Stomach (tissue), 9 donors: ENCODE measurements around the gene TUT4. TPM values are rescaled to one million over a fixed set of nuclear protein-coding genes. Genes with fewer than 3 reads are reported as not detected.

ENCODE experiments used
- DNase-seq, 2 donors: peaks; one replicate each; pipeline versions ENCODE4 v3.0.0 to v3.0.0-alpha.2; 2013 to 2019
- H3K27ac ChIP-seq, 5 donors: fragments of 200-600 bp in 4 of 5; sonication (generic) in 4 of 5; one replicate each; pipeline ENCODE4 v1.5.1; 2013 to 2019; ENCODE audit warnings: mild to moderate bottlenecking in 1 of 5, moderate library complexity in 1 of 5
- H3K27me3 ChIP-seq, 3 donors: fragments of 200-600 bp; sonication (generic); one replicate each; pipeline ENCODE4 v1.5.1; 2017 to 2019; ENCODE audit warnings: mixed run types in 1 of 3
- H3K36me3 ChIP-seq, 4 donors: fragments of 200-600 bp; sonication (generic); 1 replicate in 3 of 4; 2 replicates in 1 of 4; pipeline ENCODE4 v1.5.1; 2016 to 2019
- H3K4me1 ChIP-seq, 4 donors: fragments of 200-600 bp; sonication (generic); one replicate each; pipeline ENCODE4 v1.5.1; 2016 to 2019
- H3K4me3 ChIP-seq, 4 donors: fragments of 200-600 bp; sonication (generic) in 3 of 4; one replicate each; pipeline ENCODE4 v1.5.1; 2016 to 2019; ENCODE audit warnings: mild to moderate bottlenecking in 1 of 4
- H3K9me3 ChIP-seq, 4 donors: fragments of 200-600 bp; sonication (generic); one replicate each; pipeline ENCODE4 v1.5.1; 2016 to 2019
- CTCF ChIP-seq, 7 experiments: fragments of 450-650 bp in 4 of 7; fragments of 200-600 bp in 3 of 7; sonication (generic) in 3 of 7; IDR thresholded peaks; one replicate each; pipeline ENCODE4 v1.5.1; 2016 to 2019; ENCODE audit warnings: antibody characterized with exemption in 7 of 7, control low read depth in 2 of 7, mild to moderate bottlenecking in 1 of 7
- EP300 ChIP-seq: sonication (generic); formaldehyde crosslinking; IDR thresholded peaks from one replicate; pipeline ENCODE4 v1.6.1; 2017; ENCODE audit warnings: antibody characterized with exemption
- POLR2A ChIP-seq, 4 donors: fragments of 450-650 bp; IDR thresholded peaks; one replicate each; pipeline ENCODE4 v1.6.1; 2016; ENCODE audit warnings: antibody characterized with exemption in 4 of 4, control low read depth in 2 of 4, mild to moderate bottlenecking in 1 of 4, moderate library complexity in 1 of 4
- POLR2AphosphoS5 ChIP-seq, 3 donors: sonication (generic); formaldehyde crosslinking; IDR thresholded peaks; one replicate each; pipeline ENCODE4 v1.6.1; 2016; ENCODE audit warnings: antibody characterized with exemption in 3 of 3
- WGBS, 5 donors: extraction: QIAGEN DNeasy Blood & Tissue Kit in 3 of 5; methylation state at CpG; one replicate each; pipeline versions ENCODE4 v1.1.5 to v1.1.7; 2013 to 2018; 5-methylcytosine and 5-hydroxymethylcytosine counted together
- intact Hi-C: fragments of 100-400 bp; cut with DNase I; formaldehyde crosslinking; loops from one replicate; pipeline ENCODE4 v1.15.1; 2023; ENCODE audit warnings: low total_unique reads
- polyA plus RNA-seq, 3 donors: library from polyadenylated mRNA; stranded (reverse); fragments of 200-250 nt; gene quantifications; one replicate each; pipeline ENCODE4 v1.2.3, GENCODE V29; 2013
- total RNA-seq, 5 donors: library from RNA; depleted of rRNA; stranded (reverse); fragments of >200 nt; gene quantifications; one replicate each; pipeline versions ENCODE4 v1.1.0 to v1.2.3, GENCODE V29; 2014 to 2016
- donor health status: healthy with polysubstance abuse.
- donor health status: Bipolar disorder and iron deficiency.
- donor health status: healthy.

TUT4 gene
- total and polyA plus RNA-seq, 8 donors, result 11.8 to 107 (median 37.1) TPM

DNA sequence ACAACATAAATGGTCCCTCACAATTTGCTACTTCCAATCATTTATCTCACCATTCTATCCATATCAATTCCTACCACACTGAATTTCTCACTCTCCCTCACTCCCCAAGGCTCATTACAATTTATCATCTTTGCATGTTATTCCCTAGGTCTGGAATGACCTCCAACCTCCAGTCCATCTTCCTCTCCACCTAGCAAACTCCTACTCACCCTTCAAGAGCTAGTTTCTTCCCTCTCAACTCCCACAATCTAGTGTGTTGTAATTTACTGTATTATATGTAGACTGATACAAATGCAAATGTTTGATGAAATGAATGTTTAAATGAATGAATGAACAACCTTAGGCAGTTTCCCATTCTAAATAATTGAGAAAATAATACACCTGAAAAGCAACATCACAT is 3.6 kb downstream of the TUT4 start:
- Histone ChIP-seq H3K27me3 (no peaks in the 10 kb centered on the region), H3K9me3 (peaks cover 0 to under 1% (median 0%) of the 10 kb centered on the region in 4 donors), H3K4me1 (peaks cover 0 to 48% (median 32%) of the 10 kb centered on the region in 4 donors), H3K27ac (no peak overlapping the region), H3K36me3 (no peaks in the 10 kb centered on the region), H3K4me3 (no peak overlapping the region)
- no peak for TF ChIP-seq EP300
- TF ChIP-seq POLR2A (IDR thresholded peaks at IDR 0.05), result no peak
- no peak for TF ChIP-seq CTCF (IDR thresholded peaks at IDR 0.05)
- TF ChIP-seq POLR2AphosphoS5 (IDR thresholded peaks at IDR 0.05), result no peak
- DNase-seq, result no peak
- intact Hi-C loops, result no loop called here

DNA sequence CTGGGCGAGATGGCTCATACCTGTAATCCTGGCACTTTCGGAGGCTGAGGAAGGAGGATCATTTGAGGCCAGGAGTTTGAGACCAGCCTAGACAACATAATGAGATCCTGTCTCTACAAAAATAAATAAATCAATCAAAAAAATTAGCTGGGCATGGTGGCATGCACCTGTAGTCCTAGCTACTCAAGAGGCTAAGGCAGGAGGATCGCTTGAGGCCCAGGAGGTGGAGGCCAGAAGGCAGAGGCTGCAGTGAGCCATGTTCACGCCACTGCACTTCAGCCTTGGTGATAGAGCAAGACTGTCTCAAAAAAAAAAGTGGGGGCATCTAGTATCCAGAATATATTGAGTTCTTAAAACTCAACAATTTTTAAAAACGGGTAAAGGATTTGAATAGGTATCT is 6.0 kb downstream of the TUT4 start:
- DNase-seq, result no peak
- no peak overlapping the region for H3K27ac ChIP-seq
- intact Hi-C loops, result no loop called here
- H3K9me3 ChIP-seq, result peaks cover 4 to 22% (median 15%) of the 10 kb centered on the region in 4 donors
- TF ChIP-seq POLR2AphosphoS5 (IDR thresholded peaks at IDR 0.05) (no peak), CTCF (IDR thresholded peaks at IDR 0.05) (no peak), EP300 (no peak), POLR2A (IDR thresholded peaks at IDR 0.05) (no peak)
- no peak overlapping the region for H3K4me3 ChIP-seq
- 96 to 98% (median 97%) methylated on average over 5 of the region's 5 CpGs for WGBS, 5 donors
- peaks cover 0 to 3% (median 0%) of the 10 kb centered on the region in 4 donors for H3K36me3 ChIP-seq
- no peaks in the 10 kb centered on the region for H3K27me3 ChIP-seq
- H3K4me1 ChIP-seq, result peaks cover 0 to 40% (median 22%) of the 10 kb centered on the region in 4 donors

DNA sequence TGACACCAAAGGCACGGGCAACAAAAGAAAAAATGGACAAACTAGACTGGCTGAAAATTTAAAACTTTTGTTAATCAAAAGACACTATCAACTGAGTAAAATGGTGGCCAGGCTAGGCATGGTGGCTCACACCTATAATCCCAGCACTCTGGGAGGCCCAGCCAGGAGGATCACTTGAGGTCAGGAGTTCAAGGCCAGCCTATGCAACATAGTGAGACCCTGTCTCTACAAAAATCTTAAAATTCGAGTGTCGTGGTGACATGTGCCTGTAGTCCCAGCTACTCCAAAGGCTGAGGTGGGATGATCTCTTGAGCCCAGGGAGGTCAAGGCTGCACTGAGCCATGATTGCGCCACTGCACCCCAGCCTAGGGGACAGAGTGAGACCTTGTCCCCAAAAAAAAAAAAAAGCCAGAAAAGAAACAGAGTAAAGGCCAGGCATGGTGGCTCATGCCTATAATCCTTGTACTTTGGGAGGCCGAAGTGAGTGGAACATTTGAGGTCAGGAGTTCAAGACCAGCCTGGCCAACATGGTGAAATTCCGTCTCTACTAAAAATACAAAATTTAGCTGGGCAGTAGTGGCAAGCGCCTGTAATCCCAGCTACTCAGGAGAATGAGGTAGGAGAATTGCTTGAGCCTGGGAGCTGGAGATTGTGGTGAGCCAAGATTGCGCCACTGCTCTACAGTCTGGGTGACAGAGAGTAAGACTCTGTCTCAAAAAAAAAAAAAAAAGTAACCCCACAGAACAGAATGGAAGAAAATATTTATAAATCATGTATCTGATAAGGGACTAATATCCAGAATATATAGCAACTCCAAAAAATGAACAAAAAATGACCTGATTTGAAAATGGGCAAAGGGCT is 8.0 kb downstream of the TUT4 start:
- Histone ChIP-seq H3K27ac (no peak overlapping the region), H3K27me3 (no peaks in the 10 kb centered on the region), H3K36me3 (peaks cover 0 to 3% (median 0%) of the 10 kb centered on the region in 4 donors), H3K4me1 (peaks cover 0 to 21% (median 8%) of the 10 kb centered on the region in 4 donors), H3K4me3 (no peak overlapping the region), H3K9me3 (peaks cover 4 to 31% (median 21%) of the 10 kb centered on the region in 4 donors)
- TF ChIP-seq EP300, result no peak
- no peak for TF ChIP-seq POLR2AphosphoS5 (IDR thresholded peaks at IDR 0.05)
- TF ChIP-seq POLR2A (IDR thresholded peaks at IDR 0.05), result no peak
- TF ChIP-seq CTCF (IDR thresholded peaks at IDR 0.05), result no peak
- no peak for DNase-seq
- intact Hi-C loops, result no loop called here
- WGBS, 5 donors, result 96 to 98% (median 98%) methylated on average over 8 of the region's 8 CpGs

DNA sequence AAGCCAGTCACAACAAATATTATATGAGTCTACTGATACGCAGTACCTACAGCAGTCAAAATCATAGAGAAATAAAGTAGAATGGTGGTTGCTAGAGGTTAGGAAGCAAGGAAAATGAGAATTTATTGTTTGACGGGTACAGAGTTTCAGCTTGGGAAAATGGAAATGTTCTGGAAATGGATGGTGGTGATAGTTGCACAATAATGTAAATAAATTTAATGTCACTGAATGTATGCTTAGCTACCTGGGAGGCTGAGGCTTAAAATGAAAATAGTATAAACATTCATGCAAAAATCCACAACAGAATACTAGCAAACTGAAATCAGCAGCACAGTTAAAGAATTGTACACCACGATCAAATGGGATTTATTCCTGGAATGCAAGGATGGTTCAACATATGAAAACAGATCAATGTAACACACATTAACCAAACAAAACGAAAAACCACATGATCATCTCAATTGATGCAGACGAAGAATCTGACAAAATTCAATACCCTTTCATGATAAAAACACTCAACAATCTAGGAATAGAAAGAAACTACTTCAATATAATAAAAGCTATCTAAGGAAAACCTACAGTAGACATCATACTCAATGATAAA is 10.7 kb downstream of the TUT4 start:
- H3K9me3 ChIP-seq, result peaks cover 4 to 31% (median 21%) of the 10 kb centered on the region in 4 donors

More for the DNA sequence above, 10.7 kb downstream of the TUT4 start:
- TF ChIP-seq CTCF (IDR thresholded peaks at IDR 0.05), result no peak
- TF ChIP-seq EP300, result no peak
- TF ChIP-seq POLR2AphosphoS5 (IDR thresholded peaks at IDR 0.05), result no peak
- no peak for TF ChIP-seq POLR2A (IDR thresholded peaks at IDR 0.05)
- H3K4me1 ChIP-seq, result no peaks in the 10 kb centered on the region
- H3K36me3 ChIP-seq, result peaks cover 0 to 3% (median 0%) of the 10 kb centered on the region in 4 donors
- H3K4me3 ChIP-seq, result no peak overlapping the region
- no peaks in the 10 kb centered on the region for H3K27me3 ChIP-seq
- no peak overlapping the region for H3K27ac ChIP-seq
- DNase-seq, result no peak
- 94 to 97% (median 96%) methylated on average over 5 of the region's 5 CpGs for WGBS, 5 donors
- intact Hi-C loops, result no loop called here
